ENCODE results near the gene PPFIA2.

PPFIA2 gene

DNA sequence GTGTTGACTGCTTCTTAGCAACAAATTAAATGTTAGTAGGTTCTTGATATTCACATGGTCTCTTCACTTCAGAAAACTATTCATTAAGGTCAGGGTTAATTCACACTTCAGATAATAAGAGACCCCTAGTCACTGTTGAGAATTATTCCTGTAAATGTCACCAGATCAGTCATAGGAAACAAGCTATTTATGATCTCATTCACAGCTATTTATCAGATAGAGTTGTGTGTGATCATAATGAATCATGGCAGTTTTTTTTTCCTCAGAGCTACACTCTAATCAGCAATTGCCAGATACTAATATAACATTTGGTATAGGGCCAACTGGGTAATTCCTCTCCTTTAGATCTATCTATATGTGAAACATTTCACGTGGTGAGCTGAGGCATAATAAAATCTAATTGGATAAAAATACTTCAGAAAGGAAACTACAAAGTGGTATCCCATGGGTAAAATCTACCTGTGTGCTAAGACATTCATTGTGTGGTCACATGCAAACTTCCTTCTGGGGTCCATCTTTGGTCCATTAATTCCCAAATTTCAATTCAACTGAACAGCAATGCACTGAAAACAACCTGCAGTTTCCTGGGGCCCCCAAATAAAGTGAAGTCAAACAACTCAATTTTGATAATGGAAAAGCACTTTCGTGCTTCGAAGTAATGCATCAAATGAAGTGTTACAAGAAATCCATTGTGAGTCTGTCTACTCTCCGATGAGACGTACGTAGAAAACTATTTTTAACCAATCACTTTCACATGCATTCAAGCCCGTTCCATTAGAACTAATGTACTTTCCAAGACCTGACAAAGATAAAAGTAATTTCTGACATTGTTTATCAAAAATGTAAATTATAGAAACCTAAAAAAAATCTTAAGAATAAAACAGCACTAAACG, 484.3 kb downstream of the PPFIA2 start:
- no peak for DNase-seq (ENCODE audit: low read depth, low spot score)

DNA sequence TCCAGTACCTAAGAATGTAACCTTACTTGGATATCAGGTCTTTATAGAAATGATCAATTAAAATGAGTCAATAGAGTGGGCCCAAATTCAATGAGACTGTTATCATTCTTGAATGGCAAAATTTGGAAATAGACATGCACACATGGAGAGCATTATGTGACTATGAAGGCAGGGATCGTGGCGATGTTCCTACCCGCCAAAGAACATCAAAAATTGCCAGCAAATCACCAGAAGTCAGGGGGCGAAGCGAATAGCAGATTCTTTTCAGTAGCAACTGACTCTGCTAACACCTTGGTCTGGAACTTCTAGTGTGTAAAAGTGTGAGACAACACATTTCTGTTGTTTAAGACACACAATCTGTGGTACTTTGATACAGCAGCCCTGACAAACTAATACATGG, 488.8 kb downstream of the PPFIA2 start:
- DNase-seq (ENCODE audit: low read depth, low spot score), result no peak

DNA sequence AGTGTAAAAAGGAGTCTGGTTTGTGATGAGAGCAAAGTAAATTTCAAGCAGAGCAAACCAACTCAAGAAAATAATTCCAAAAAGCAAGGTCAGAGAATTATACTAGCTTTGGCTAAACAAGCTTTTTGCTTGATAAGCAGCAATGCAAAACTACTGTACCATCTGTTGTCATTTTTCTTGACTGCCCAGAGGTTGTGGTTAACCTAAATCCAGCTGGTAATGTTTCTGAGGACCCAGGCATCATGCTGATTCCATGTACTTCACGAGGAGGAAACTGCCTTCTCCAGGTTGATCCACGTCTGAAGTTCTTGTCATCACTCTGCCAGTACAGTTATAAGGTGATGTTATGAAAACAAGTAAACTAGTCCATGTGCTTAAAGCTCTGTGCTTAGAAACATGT, 496.1 kb downstream of the PPFIA2 start:
- DNase-seq (ENCODE audit: low read depth, low spot score), result no peak

DNA sequence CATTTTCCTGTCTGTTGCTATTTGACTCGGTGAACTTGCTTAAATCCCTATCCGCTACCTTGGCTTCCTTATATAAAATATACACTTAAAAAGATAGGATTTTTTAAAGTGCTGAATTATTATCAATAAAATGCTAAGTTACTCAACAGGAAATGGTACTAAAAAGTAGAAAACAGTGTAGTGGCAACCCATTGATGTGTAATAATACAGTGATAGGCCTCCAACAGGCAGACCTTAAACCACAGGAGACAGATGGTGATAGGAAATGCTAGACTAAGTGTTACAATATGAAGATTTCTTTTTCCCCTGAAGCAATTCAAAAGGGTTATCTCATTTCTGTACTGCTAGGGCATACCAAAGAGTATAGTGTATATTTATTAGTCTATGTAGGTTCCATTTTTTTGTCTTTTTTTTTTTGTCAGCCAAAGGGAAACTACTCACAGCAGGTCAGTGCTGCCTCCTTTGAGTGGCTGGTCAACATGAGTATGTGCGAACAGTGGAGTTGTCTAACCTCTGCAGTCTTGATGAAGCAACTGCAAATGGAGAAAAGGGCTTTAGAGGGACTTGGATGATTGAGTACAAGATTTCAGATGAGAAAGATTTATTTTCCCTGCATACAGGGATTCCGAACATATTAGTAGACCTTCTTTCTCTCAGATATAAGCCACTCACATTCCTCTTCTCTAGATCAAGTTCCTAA, 497.5 kb downstream of the PPFIA2 start:
- DNase-seq (ENCODE audit: low read depth, low spot score), result no peak

DNA sequence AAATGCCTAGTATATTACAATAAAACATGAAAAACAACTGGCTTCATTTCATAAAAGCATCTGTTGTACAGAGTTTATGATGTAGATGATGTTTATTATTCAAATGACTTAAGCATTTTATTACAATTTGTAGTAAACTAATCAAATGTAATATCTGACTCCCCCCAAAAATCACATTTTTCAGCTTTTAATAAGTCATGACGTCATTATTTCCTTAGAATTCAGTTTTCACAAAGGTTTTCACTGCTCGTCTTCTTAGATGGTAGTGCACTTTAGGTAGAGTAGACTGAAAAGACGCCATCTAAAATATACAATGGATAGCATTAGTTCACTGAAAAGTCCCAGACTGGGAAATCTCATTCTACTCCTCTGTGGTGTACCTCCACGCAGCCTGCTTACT, 499.8 kb downstream of the PPFIA2 start:
- no peak for DNase-seq (ENCODE audit: low read depth, low spot score)

DNA sequence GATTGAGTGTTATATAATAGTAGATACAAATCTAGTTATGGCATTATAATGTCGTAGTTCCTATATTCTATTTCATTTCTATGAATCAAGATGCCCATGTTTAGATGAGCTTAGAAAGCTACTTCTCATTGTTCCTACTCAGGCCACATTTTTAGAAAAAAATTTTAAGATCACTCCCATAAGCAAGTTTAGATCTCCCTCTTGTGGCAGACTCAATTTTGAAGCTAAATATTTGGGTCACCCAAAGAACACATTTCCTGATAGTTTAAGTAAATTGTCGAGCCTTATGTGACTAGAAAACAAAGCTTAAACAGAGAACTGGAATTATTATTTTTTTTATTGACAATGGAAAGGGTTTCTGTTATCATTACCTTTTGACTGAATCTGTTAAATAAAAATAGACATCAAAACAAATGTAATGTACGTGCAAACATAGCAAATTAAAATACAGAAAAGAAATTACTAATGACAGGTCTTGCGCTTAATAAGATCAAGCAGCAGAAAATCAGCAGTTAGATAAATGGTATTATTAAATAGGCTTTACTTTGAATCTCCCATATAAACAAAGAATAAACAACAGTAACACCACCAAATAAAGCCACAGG, 501.1 kb downstream of the PPFIA2 start:
- no peak for DNase-seq (ENCODE audit: low read depth, low spot score)

DNA sequence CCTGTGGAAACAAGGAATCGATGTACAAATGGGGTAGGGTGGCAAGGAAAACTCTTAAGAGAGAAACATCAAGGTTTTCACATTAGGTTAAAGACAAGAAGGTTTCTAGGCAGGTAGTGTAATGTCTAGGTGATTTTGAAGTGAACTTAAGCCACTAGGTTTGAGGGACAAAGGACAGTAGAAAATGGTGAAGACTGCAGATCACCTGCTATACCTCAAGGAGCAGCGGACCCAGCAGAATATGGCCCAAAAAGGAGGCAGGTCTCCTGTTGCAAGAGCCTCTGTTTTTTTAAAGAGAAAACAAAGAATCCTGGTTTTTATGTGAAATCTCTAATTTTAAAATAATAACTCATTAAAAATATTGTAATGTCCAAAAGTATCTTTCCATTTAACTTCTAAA, 503.2 kb downstream of the PPFIA2 start:
- DNase-seq (ENCODE audit: low read depth, low spot score), result no peak

DNA sequence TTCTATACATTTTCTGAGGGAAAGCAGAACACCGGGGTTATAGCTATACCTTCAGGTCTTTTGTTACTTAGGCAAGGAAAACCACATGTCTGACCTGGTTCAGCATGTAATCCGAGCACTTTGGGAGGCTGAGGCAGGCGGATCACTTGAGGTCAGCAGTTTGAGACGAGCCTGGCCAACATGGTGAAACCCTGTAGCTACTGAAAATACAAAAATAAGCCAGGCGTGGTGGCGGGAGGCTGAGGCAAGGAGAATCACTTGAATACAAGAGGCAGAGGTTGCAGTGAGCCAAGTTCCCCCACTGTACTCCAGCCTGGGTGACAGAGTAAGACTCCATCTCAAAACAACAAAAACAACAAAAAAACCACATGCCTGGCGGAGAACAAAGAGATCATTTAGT, 503.7 kb downstream of the PPFIA2 start:
- DNase-seq (ENCODE audit: low read depth, low spot score), result no peak

DNA sequence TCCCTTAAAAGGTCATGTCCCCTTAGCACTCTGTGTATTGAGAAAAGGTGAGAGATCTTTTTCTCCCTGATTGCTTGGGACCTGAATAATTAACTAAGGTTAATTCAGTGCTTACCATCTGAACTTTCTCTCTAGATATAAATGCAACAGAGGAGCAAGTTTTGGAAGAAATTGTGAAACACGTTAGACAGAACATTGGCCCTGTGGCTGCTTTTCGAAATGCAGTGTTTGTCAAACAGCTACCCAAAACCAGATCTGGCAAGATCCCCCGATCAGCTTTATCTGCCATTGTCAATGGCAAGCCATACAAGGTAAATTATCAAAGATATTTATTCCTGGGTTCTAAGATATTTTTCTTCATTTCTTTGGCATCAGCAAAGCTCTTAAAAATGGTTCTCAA, 505.8 kb downstream of the PPFIA2 start:
- DNase-seq (ENCODE audit: low read depth, low spot score), result no peak

DNA sequence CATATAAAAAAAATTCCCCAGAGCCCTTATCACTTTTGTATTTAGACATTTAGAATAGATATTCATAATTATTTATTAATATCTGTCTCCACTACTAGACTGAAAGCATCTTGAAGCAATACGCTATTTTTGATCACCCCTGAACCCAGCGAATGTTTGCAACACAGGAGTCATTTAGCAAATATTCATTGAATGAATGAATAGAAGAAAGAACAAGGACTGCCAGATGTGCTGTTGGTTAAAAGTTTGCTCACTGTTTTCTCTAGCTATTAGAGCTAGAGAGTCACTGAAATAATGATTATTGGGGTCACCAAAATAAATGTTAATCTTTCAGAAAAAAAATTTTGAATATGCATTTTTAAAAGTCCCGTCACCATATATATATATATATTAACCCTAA, 506.9 kb downstream of the PPFIA2 start:
- no peak for DNase-seq (ENCODE audit: low read depth, low spot score)

DNA sequence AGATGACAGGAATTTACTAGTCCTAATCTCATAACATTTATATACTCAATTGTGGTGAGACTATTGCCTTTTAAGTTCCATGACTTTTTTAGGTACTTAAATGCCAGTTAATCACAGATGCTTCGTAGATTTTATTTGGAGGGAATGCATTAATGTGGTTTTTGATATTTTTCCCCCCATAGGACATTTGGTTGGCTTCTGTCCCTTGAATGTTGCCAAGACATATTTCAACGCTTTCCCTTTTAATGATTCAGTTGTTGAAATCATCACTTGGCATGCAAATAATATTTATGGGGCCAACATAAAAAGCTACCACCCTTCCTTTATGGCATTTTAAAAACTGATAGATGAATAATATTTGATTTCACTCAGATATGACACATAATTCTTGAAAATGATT, 509.2 kb downstream of the PPFIA2 start:
- DNase-seq (ENCODE audit: low read depth, low spot score), result no peak

DNA sequence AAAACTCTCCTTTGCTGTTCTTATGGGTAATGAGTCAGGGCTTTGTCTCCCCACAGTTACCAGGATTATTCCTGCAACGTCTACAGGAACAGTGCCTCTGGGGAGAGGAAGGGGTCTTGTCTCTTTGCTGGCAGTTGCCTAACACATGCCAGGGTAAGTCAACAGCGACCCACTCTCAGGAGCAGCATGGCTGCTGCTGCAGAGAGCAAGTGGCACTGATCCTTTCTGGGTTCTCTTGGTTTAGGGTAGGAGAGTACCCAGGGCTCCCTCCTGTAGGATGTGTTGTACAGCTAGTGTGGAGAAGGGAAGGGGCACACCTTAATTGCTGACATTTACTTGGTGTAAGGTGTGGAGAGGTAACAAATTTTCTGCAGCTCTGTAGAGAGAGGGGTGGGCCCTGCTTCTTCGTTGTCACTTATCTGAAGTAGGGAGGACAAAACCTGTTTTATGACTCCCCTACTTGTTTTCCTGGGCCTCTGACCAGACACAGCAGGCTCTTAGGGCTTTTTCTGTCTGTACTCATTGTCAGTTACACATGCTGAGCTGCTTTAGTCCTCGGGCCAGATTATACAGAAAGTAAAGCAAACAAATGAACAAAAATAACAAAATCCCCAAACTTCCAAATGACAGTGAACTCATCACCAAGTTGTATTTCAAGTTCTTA, 513.1 kb downstream of the PPFIA2 start:
- DNase-seq (ENCODE audit: low read depth, low spot score), result no peak

DNA sequence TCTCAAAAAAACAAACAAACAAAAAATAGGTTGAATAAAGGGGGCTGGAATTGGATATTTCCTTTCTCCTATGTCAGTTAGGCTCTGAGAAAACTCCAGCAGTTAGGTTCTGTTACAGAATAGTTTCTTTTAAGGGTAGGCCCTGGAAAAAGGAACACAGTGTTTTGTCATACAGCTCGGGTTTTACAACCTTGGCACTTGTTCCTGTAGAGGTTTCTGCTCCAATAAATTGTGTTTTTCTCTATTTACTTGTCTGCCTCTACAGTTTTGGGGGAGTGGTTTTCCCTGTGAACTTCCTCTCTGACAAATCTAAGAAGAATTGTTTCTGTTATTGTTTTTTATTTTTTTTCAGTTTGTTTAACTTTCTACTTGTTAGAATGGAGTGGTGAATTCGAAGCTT, 513.7 kb downstream of the PPFIA2 start:
- DNase-seq (ENCODE audit: low read depth, low spot score), result no peak

DNA sequence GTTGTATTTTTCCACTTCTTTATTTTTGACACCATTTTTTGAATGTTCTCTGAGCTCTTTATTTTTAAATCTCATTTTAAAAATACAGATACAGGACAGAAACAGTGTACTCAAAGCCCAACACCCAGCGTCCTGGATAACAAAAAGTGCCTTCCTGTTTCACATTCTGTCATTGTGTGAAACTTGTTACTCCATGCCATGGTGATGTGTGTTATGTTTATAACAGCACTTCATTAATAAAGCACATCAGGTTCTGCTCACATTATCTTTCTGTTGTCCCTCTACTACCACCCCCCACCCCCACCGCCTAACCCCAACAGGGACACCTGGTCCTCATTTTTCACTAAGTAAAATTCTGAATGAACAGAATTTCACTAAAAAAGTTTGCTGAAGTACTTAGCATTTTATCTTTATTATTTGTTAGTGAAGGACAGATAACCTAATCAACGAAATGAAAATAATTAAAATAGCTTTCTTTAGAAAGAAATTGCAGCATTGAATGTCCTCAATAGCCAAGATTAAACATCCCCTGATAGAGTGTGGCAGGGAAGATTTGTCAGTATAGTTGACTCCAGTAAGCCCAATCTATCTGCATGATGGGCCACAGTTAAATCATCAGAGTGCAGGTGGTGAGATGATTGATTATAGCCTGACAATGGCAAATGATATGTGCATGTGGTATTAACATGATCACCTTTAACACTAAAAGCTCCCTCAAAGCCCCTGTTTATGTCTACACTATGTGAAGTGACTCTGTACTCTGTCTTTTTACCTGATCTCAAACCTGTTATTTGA, 527.4 kb downstream of the PPFIA2 start:
- no peak for DNase-seq (ENCODE audit: low read depth, low spot score)

DNA sequence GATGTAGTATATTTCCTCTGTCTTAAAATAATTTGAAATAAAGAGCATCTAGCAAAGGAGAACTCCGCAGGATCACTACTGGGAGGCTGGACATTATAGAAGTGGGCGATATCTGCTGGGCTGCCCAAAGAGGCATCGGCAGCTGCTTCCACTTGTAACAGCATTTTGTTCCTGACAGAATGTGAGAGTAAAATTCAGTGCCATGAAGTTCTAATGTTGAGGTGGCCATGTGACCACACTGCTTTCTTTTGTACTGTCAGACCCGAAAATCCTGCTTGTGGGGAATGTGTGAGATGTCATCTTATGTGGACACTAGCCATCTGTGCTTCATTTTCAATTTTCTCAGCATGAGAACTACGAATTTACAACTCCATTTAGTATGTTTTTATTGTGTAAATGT, 529.4 kb downstream of the PPFIA2 start:
- no peak for DNase-seq (ENCODE audit: low read depth, low spot score)

DNA sequence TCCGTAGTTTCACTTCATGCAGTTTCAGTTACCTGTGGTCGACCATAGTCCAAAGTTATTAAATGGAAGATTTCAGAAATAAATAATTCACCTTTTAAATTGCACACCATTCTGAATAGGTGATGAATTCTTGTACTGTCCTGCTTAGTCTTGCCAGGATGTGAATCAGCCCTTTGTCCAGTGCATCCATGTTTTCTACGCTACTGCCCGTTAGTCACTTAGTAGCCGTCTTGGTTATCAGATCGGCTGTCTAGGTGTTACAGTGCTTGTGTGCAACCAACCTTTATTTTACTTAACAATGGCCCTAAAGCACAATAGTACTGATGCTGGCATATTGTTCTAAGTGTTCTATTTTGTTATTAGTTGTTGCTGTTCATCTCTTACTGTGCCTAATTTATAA, 534.5 kb downstream of the PPFIA2 start:
- no peak for DNase-seq (ENCODE audit: low read depth, low spot score)

DNA sequence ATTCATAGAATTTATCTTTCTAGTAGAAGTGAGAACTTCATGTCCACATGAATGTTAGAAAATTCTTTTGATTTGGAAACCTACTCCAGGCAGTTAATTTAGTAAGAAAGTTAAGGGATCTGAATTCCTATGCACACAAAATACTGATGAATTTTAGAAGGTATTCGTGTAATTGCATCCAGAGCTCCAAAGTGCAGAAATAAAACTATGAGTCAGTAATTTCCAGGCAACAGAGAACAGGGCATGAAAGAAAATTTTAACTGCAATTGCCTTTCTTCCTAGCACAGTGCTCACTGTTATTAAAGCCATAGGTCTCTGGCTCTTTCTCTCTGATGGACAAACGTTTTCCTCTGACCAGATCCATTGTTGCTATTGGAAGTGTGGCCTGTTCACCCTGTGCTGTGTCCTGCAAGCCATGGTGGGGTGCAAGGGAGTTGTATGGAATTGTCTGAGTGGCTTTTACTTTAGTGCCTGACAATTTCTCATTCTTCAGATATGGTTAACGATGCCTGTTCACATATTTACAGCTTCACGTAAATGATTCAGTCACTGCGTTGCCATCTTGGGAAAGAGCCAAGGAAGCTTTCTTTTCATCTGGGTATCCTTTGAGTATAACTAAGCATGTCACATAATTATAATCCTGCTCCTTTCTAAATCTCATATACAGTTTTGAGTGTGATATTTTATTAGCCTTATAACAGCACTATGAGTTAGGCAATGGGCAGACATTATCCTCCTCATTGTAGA, 536.1 kb downstream of the PPFIA2 start:
- no peak for DNase-seq (ENCODE audit: low read depth, low spot score)

DNA sequence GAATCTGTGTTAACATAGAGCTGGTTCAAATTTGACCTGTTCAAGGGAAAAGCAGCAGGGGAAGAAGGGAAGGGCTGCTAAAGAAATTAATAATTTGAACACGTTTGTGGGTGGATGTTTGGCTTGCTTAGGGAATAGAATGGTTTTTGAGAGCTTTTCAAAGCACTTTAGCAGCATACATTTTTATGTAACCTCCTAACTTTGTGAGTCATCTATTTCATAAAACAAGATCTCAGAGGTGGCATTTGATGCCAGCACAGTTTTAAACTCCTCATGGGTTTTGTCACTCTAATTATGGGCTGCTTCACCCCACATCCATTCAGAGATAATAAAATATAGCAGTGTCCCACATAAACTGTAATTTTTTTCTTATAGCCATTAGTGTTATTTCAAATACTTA, 537.5 kb downstream of the PPFIA2 start:
- no peak for DNase-seq (ENCODE audit: low read depth, low spot score)

DNA sequence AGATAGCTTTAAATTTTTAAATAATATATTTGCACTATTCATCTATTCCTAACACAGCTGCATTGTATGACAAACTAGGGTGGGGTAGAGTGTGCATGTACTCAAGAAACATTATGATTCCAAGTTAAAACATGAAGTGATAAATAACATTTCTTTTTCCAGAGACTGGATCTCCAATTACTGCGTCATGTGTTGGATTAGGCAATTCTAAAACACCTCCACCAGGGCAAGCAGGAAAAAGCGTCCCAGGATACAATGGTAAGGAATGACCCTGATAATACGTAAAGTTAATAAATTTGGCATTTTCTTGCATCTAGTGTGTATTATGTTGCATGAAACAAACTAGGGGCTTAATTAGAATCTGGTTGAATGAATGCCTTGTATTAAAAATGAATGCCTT, 542.4 kb downstream of the PPFIA2 start:
- DNase-seq (ENCODE audit: low read depth, low spot score), result no peak

DNA sequence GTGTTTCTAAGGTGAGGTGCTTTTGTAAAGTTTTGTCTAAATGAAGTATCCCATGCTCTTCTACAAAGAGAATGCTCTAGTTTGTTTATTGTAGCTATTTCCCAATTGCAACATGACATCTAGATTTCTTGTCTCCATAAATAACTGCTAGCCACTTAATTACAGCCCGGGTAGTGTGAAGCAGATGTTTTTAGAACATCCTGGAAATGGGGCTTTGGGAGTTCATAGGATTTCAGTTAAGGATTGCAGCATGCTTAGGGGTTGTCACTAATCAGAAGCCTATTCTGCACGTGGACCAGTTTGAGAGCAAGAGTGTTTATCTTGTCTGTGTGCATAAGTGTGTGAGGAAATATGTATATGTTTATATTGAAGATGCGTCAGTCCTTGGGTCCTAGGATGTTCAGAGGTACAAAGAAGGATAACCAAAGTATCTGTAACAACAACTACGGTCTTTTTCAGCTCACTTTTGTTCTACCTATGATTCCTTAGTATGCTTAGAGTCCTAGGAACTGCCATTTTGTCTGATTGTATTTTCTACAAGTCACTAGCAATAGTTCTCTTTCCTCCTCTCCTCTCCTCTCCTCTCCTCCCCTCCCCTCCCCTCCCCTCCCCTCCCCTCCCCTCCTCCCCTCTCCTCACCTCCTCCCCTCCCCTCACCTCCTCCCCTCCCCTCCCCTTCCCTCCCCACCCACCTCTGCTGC, 546.0 kb downstream of the PPFIA2 start:
- no peak for DNase-seq (ENCODE audit: low read depth, low spot score)
